ENCODE results near the gene CPNE1. TPM values are rescaled to one million over a fixed set of nuclear protein-coding genes. Genes with fewer than 3 reads are reported as not detected.
A peak's percentile ranks its signal among the peaks of the same experiment; 100 is the strongest.

The CPNE1 gene
- total RNA-seq, 1 donor from 2014 or later, result 109 TPM

DNA sequence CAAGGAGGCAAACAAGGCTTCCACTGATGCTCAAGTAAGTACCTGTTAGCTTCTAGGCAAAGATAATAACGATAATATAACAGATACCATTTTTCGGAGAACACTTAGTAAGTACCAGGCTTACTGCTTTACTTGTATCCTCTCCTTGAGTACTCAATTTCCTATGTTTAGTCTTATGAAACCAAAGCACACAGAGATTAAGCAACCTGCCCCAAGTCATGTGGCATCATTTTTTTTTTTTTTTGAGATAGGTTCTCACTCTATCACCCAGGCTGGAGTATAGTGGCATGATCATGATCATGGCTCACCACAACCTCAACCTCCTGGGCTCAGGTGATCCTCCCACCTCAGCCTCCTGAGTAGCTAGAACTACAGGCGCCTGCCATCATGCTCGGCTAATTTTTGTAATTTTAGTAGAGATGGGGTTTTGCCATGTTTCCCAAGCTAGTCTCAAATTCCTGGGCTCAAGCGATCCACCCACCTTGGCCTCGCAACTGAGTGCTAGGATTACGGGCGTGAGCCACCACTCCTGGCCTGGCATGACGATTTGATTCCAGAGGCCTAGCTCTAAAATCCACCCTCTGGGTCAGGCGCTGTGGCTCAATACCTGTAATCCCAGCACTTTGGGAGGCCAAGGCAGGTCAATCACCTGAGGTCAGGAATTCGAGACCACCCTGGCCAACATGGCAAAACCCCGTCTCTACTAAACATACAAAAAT, 35.1 kb downstream of the CPNE1 start:
- no peak for TF ChIP-seq CTCF (IDR thresholded peaks at IDR 0.05; ENCODE audit: insufficient read depth, low read length, poor library complexity, severe bottlenecking)
- no peak for DNase-seq (ENCODE audit: low read depth)
- no peak overlapping the region for H3K4me3 ChIP-seq (ENCODE audit: low read depth, low read length)
- H3K27me3 ChIP-seq (ENCODE audit: control insufficient read depth, insufficient read depth, low read length), result no peaks in the 10 kb centered on the region
- peaks cover 5% of the 10 kb centered on the region for H3K36me3 ChIP-seq (ENCODE audit: control insufficient read depth, insufficient read depth, low read length)

- Histone ChIP-seq H3K4me3 (ENCODE audit: low read depth, low read length) (no peak overlapping the region), H3K36me3 (ENCODE audit: control insufficient read depth, insufficient read depth, low read length) (peaks cover 3% of the 10 kb centered on the region), H3K27me3 (ENCODE audit: control insufficient read depth, insufficient read depth, low read length) (no peaks in the 10 kb centered on the region)
- no peak for TF ChIP-seq CTCF (IDR thresholded peaks at IDR 0.05; ENCODE audit: insufficient read depth, low read length, poor library complexity, severe bottlenecking)
- no peak for DNase-seq (ENCODE audit: low read depth)
Observed at GRCh38 chr20:35627121-35627520, 37.6 kb downstream of the CPNE1 start.

GRCh38 chr20:35626386-35627001, 38.2 kb downstream of the CPNE1 start:
- no peak overlapping the region for H3K4me3 ChIP-seq (ENCODE audit: low read depth, low read length)
- TF ChIP-seq CTCF (IDR thresholded peaks at IDR 0.05; ENCODE audit: insufficient read depth, low read length, poor library complexity, severe bottlenecking), result no peak
- no peak for DNase-seq (ENCODE audit: low read depth)
- peaks cover 3% of the 10 kb centered on the region for H3K36me3 ChIP-seq (ENCODE audit: control insufficient read depth, insufficient read depth, low read length)
- no peaks in the 10 kb centered on the region for H3K27me3 ChIP-seq (ENCODE audit: control insufficient read depth, insufficient read depth, low read length)

DNA sequence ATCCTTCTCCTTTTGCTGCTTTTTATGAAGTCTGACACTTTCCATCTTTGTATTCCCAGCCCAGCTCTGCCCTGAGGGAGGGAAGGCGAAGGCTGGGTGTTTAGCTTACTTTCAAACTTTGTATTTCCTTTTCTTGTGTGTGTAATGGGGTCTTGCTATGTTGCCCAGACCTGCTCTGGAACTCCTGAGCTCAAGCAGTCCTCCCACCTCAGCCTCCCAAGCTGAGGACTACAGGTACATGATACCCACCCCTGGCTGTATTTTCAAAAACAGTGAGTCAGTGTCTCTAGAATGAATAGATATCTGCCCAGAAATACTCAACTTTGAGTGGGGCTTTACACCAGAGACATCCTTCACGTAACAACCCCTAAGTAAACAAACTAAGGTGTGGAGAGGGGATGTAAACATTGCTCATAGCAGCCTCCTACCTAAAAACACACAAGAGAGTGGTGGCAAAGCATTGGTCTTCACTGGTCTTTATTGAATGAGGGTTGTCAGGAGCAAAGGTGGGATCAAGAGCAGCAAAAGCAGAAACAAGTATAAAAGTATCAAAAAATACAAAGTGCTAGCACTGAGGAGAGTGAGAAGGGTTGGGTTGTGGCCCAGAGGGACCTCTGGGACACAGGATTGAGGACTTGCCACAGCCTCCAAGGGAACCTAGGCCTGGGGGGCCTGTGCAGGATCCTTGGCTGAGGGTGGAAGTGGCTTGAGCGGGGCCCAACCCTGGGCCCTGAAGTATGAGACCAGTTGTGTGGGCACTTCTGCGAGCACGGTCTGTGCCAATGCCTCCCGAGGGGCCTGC, 38.9 kb downstream of the CPNE1 start:
- DNase-seq (ENCODE audit: low read depth), result no peak
- Histone ChIP-seq H3K4me3 (ENCODE audit: low read depth, low read length) (no peak overlapping the region), H3K36me3 (ENCODE audit: control insufficient read depth, insufficient read depth, low read length) (peaks cover 3% of the 10 kb centered on the region)

DNA sequence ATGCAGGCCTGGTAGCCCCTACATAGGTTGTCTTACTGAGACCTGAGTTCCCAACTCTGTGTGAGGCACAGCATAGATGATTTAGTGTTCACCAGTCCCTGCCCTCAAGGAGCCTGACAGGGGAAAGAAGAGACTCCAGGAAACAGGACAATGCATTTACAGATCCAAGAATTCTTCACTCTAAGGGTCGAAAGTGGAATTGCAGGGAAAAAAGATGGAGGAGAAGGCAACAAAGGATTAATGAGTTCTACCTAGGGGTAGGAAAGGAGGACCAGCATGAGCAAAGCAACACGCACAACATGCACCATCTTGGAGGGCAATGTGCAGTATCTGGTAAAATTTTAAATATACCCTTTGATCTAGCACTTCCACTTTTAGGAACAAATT, 43.1 kb downstream of the CPNE1 start:
- Histone ChIP-seq H3K27me3 (ENCODE audit: control insufficient read depth, insufficient read depth, low read length) (no peaks in the 10 kb centered on the region), H3K36me3 (ENCODE audit: control insufficient read depth, insufficient read depth, low read length) (peaks cover 3% of the 10 kb centered on the region), H3K4me3 (ENCODE audit: low read depth, low read length) (no peak overlapping the region)
- TF ChIP-seq CTCF (IDR thresholded peaks at IDR 0.05; ENCODE audit: insufficient read depth, low read length, poor library complexity, severe bottlenecking), result peak; percentile 20
- no peak for DNase-seq (ENCODE audit: low read depth)

More for the DNA sequence above, 38.9 kb downstream of the CPNE1 start:
- H3K27me3 ChIP-seq (ENCODE audit: control insufficient read depth, insufficient read depth, low read length), result no peaks in the 10 kb centered on the region
- TF ChIP-seq CTCF (IDR thresholded peaks at IDR 0.05; ENCODE audit: insufficient read depth, low read length, poor library complexity, severe bottlenecking), result no peak

Measured in kidney epithelial cell (primary cell).